ENCODE data around the gene L3MBTL3.

L3MBTL3 gene

GRCh38 chr6:130018744-130019325 is 454 bp downstream of the L3MBTL3 start:
- peak overlapping the region; percentile 100 for H3K4me3 Mint-ChIP-seq
- H3K4me1 Mint-ChIP-seq (ENCODE audit: low read depth) = peaks cover 20% of the 10 kb centered on the region
- H3K27ac Mint-ChIP-seq = peak overlapping the region; percentile 93
- H3K27me3 Mint-ChIP-seq = no peaks in the 10 kb centered on the region
- H3K36me3 Mint-ChIP-seq = no peaks in the 10 kb centered on the region
- H3K9me3 Mint-ChIP-seq (ENCODE audit: low read depth) = no peaks in the 10 kb centered on the region

- H3K27me3 Mint-ChIP-seq = no peaks in the 10 kb centered on the region
- H3K36me3 Mint-ChIP-seq = no peaks in the 10 kb centered on the region
- peak overlapping the region; percentile 86 for H3K27ac Mint-ChIP-seq
- H3K9me3 Mint-ChIP-seq (ENCODE audit: low read depth) = no peaks in the 10 kb centered on the region
- peaks cover 22% of the 10 kb centered on the region for H3K4me1 Mint-ChIP-seq (ENCODE audit: low read depth)
- peak overlapping the region; percentile 88 for H3K4me3 Mint-ChIP-seq
Observed at GRCh38 chr6:130019326-130020072, 1.1 kb downstream of the L3MBTL3 start.

GRCh38 chr6:130020073-130020906 is 1.9 kb downstream of the L3MBTL3 start:
- Mint-ChIP-seq H3K4me1 (ENCODE audit: low read depth) (peaks cover 29% of the 10 kb centered on the region), H3K4me3 (peak overlapping the region; percentile 97), H3K36me3 (peaks cover 5% of the 10 kb centered on the region), H3K27me3 (no peaks in the 10 kb centered on the region), H3K27ac (peak overlapping the region; percentile 95), H3K9me3 (ENCODE audit: low read depth) (no peaks in the 10 kb centered on the region)

- Mint-ChIP-seq H3K4me3 (peak overlapping the region; percentile 97), H3K9me3 (ENCODE audit: low read depth) (no peaks in the 10 kb centered on the region), H3K36me3 (peaks cover 8% of the 10 kb centered on the region), H3K27me3 (no peaks in the 10 kb centered on the region), H3K4me1 (ENCODE audit: low read depth) (peaks cover 37% of the 10 kb centered on the region), H3K27ac (peak overlapping the region; percentile 95)
Observed at GRCh38 chr6:130020907-130021629, 2.7 kb downstream of the L3MBTL3 start.

GRCh38 chr6:130026859-130027258 is 8.5 kb downstream of the L3MBTL3 start:
- peaks cover 11% of the 10 kb centered on the region for H3K36me3 Mint-ChIP-seq
- H3K27me3 Mint-ChIP-seq = no peaks in the 10 kb centered on the region
- peaks cover 71% of the 10 kb centered on the region for H3K4me1 Mint-ChIP-seq (ENCODE audit: low read depth)
- H3K4me3 Mint-ChIP-seq = peak overlapping the region; percentile 14
- no peaks in the 10 kb centered on the region for H3K9me3 Mint-ChIP-seq (ENCODE audit: low read depth)
- peak overlapping the region; percentile 89 for H3K27ac Mint-ChIP-seq

GRCh38 chr6:130027948-130028347 is 9.6 kb downstream of the L3MBTL3 start:
- no peaks in the 10 kb centered on the region for H3K9me3 Mint-ChIP-seq (ENCODE audit: low read depth)
- H3K36me3 Mint-ChIP-seq = peaks cover 17% of the 10 kb centered on the region
- H3K27me3 Mint-ChIP-seq = no peaks in the 10 kb centered on the region
- peak overlapping the region; percentile 89 for H3K27ac Mint-ChIP-seq
- peaks cover 68% of the 10 kb centered on the region for H3K4me1 Mint-ChIP-seq (ENCODE audit: low read depth)
- H3K4me3 Mint-ChIP-seq = peak overlapping the region; percentile 40

GRCh38 chr6:130029163-130029562 is 10.8 kb downstream of the L3MBTL3 start:
- Mint-ChIP-seq H3K9me3 (ENCODE audit: low read depth) (no peaks in the 10 kb centered on the region), H3K27ac (peak overlapping the region; percentile 89), H3K4me1 (ENCODE audit: low read depth) (peaks cover 80% of the 10 kb centered on the region), H3K4me3 (peak overlapping the region; percentile 40), H3K27me3 (no peaks in the 10 kb centered on the region), H3K36me3 (peaks cover 21% of the 10 kb centered on the region)

GRCh38 chr6:130032758-130033340 is 14.5 kb downstream of the L3MBTL3 start:
- Mint-ChIP-seq H3K4me1 (ENCODE audit: low read depth) (peaks cover 79% of the 10 kb centered on the region), H3K27me3 (no peaks in the 10 kb centered on the region), H3K9me3 (ENCODE audit: low read depth) (no peaks in the 10 kb centered on the region), H3K4me3 (no peak overlapping the region), H3K27ac (peak overlapping the region; percentile 55), H3K36me3 (peaks cover 12% of the 10 kb centered on the region)

GRCh38 chr6:130033949-130034348 is 15.6 kb downstream of the L3MBTL3 start:
- Mint-ChIP-seq H3K4me1 (ENCODE audit: low read depth) (peaks cover 76% of the 10 kb centered on the region), H3K9me3 (ENCODE audit: low read depth) (no peaks in the 10 kb centered on the region), H3K36me3 (peaks cover 15% of the 10 kb centered on the region), H3K27ac (peak overlapping the region; percentile 89), H3K27me3 (no peaks in the 10 kb centered on the region), H3K4me3 (peak overlapping the region; percentile 69)

- Mint-ChIP-seq H3K4me3 (peak overlapping the region; percentile 69), H3K27ac (peak overlapping the region; percentile 89), H3K4me1 (ENCODE audit: low read depth) (peaks cover 73% of the 10 kb centered on the region), H3K27me3 (no peaks in the 10 kb centered on the region), H3K9me3 (ENCODE audit: low read depth) (no peaks in the 10 kb centered on the region), H3K36me3 (peaks cover 15% of the 10 kb centered on the region)
Observed at GRCh38 chr6:130034378-130035146, 16.2 kb downstream of the L3MBTL3 start.

GRCh38 chr6:130035211-130035610 is 16.8 kb downstream of the L3MBTL3 start:
- peak overlapping the region; percentile 52 for H3K27ac Mint-ChIP-seq
- H3K9me3 Mint-ChIP-seq (ENCODE audit: low read depth) = no peaks in the 10 kb centered on the region
- no peaks in the 10 kb centered on the region for H3K27me3 Mint-ChIP-seq
- peaks cover 74% of the 10 kb centered on the region for H3K4me1 Mint-ChIP-seq (ENCODE audit: low read depth)
- peaks cover 15% of the 10 kb centered on the region for H3K36me3 Mint-ChIP-seq
- peak overlapping the region; percentile 9 for H3K4me3 Mint-ChIP-seq

GRCh38 chr6:130037207-130037811 is 18.9 kb downstream of the L3MBTL3 start:
- H3K27ac Mint-ChIP-seq = no peak overlapping the region
- no peaks in the 10 kb centered on the region for H3K9me3 Mint-ChIP-seq (ENCODE audit: low read depth)
- H3K27me3 Mint-ChIP-seq = no peaks in the 10 kb centered on the region
- peaks cover 78% of the 10 kb centered on the region for H3K4me1 Mint-ChIP-seq (ENCODE audit: low read depth)
- no peak overlapping the region for H3K4me3 Mint-ChIP-seq
- peaks cover 15% of the 10 kb centered on the region for H3K36me3 Mint-ChIP-seq

GRCh38 chr6:130041594-130041993 is 23.2 kb downstream of the L3MBTL3 start:
- Mint-ChIP-seq H3K4me3 (no peak overlapping the region), H3K27ac (no peak overlapping the region), H3K27me3 (no peaks in the 10 kb centered on the region), H3K9me3 (ENCODE audit: low read depth) (no peaks in the 10 kb centered on the region), H3K4me1 (ENCODE audit: low read depth) (peaks cover 46% of the 10 kb centered on the region), H3K36me3 (peaks cover 14% of the 10 kb centered on the region)

Measured in activated naive CD8-positive, alpha-beta T cell (primary cell).